Gastrocnemius medialis (tissue), 4 donors: ENCODE data around the gene CYTH3.

ENCODE experiments used
- CTCF ChIP-seq, 5 experiments: fragments of 450-650 bp in 3 of 5; fragments of 200-600 bp in 2 of 5; sonication (generic) in 2 of 5; IDR thresholded peaks in 4 of 5; conservative IDR thresholded peaks in 1 of 5; 1 replicate in 4 of 5; 2 replicates in 1 of 5; pipeline ENCODE4 v1.5.1; 2016 to 2019; ENCODE audit warnings: antibody characterized with exemption in 5 of 5, mild to moderate bottlenecking in 3 of 5, moderate library complexity in 3 of 5
- POLR2A ChIP-seq, 2 donors: fragments of 450-650 bp; IDR thresholded peaks; one replicate each; pipeline ENCODE4 v1.6.1; 2017; ENCODE audit warnings: antibody characterized with exemption in 2 of 2, mild to moderate bottlenecking in 2 of 2, moderate library complexity in 2 of 2

- TF ChIP-seq CTCF (IDR thresholded peaks at IDR 0.05 in 4 of 5, conservative IDR thresholded peaks at IDR 0.05 in 1 of 5) (peak in 4 of 5 experiments; percentile 49 to 73 (median 66)), POLR2A (IDR thresholded peaks at IDR 0.05) (no peak)
These were observed 1.3 kb downstream of the CYTH3 start for GRCh38 chr7:6271060-6271658.
